ENCODE measurements around the gene ANKRD28. TPM values are rescaled to one million over a fixed set of nuclear protein-coding genes. Genes with fewer than 3 reads are reported as not detected.

Gene ANKRD28
- total and polyA plus RNA-seq, 2 of the 13 experiments (the other 11 are each of a cell fraction or from before 2014, with no cell fraction given) = 21.0 to 28.9 TPM

DNA sequence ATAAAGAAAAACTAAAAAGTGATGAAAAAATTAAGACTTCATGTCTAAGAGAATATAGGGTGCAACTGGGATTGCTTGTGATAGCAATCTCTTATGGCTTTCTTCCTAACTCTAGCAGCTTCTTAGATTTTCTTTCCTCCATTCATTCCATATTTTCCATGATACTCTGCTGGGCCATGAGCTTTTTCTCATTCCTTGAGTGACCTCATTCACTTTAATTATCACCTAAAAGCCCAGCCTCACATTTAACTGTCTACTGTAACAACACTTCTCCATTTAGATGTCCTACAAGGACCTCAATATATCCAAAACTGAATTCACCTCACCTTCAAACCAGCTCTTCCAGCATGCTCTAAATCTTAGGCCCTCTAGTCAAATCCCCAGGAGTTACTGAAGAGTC is 49.5 kb upstream of the ANKRD28 start (continued):
- TF ChIP-seq, protein P1, sequence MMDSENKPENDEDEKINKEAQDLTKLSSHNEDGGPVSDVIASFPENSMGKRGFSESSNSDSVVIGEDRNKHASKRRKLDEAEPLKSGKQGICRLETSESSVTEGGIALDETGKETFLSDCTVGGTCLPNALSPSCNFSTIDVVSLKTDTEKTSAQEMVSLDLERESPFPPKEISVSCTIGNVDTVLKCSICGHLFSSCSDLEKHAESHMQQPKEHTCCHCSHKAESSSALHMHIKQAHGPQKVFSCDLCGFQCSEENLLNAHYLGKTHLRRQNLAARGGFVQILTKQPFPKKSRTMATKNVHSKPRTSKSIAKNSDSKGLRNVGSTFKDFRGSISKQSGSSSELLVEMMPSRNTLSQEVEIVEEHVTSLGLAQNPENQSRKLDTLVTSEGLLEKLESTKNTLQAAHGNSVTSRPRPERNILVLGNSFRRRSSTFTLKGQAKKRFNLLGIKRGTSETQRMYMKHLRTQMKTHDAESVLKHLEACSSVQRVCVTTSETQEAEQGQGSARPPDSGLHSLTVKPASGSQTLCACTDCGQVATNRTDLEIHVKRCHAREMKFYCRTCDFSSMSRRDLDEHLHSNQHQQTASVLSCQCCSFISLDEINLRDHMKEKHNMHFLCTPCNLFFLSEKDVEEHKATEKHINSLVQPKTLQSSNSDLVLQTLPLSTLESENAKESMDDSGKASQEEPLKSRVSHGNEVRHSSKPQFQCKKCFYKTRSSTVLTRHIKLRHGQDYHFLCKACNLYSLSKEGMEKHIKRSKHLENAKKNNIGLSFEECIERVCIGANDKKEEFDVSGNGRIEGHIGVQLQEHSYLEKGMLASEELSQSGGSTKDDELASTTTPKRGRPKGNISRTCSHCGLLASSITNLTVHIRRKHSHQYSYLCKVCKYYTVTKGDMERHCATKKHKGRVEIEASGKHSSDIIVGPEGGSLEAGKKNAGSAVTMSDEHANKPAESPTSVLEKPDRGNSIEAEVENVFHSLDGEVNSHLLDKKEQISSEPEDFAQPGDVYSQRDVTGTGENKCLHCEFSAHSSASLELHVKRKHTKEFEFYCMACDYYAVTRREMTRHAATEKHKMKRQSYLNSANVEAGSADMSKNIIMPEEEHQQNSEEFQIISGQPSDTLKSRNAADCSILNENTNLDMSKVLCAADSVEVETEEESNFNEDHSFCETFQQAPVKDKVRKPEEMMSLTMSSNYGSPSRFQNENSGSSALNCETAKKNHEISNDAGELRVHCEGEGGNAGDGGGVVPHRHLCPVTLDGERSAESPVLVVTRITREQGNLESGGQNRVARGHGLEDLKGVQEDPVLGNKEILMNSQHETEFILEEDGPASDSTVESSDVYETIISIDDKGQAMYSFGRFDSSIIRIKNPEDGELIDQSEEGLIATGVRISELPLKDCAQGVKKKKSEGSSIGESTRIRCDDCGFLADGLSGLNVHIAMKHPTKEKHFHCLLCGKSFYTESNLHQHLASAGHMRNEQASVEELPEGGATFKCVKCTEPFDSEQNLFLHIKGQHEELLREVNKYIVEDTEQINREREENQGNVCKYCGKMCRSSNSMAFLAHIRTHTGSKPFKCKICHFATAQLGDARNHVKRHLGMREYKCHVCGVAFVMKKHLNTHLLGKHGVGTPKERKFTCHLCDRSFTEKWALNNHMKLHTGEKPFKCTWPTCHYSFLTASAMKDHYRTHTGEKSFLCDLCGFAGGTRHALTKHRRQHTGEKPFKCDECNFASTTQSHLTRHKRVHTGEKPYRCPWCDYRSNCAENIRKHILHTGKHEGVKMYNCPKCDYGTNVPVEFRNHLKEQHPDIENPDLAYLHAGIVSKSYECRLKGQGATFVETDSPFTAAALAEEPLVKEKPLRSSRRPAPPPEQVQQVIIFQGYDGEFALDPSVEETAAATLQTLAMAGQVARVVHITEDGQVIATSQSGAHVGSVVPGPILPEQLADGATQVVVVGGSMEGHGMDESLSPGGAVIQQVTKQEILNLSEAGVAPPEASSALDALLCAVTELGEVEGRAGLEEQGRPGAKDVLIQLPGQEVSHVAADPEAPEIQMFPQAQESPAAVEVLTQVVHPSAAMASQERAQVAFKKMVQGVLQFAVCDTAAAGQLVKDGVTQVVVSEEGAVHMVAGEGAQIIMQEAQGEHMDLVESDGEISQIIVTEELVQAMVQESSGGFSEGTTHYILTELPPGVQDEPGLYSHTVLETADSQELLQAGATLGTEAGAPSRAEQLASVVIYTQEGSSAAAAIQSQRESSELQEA (CRISPR knock-in tag; IDR thresholded peaks at IDR 0.05; ENCODE audit: not compliant biosample characterization) = no peak
- TF ChIP-seq, protein P2, sequence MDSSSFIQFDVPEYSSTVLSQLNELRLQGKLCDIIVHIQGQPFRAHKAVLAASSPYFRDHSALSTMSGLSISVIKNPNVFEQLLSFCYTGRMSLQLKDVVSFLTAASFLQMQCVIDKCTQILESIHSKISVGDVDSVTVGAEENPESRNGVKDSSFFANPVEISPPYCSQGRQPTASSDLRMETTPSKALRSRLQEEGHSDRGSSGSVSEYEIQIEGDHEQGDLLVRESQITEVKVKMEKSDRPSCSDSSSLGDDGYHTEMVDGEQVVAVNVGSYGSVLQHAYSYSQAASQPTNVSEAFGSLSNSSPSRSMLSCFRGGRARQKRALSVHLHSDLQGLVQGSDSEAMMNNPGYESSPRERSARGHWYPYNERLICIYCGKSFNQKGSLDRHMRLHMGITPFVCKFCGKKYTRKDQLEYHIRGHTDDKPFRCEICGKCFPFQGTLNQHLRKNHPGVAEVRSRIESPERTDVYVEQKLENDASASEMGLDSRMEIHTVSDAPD (CRISPR knock-in tag; IDR thresholded peaks at IDR 0.05) = no peak
- TF ChIP-seq ZNF354B (CRISPR knock-in tag; IDR thresholded peaks at IDR 0.05) (no peak), ZBTB38 (CRISPR knock-in tag; IDR thresholded peaks at IDR 0.05) (no peak), TSC22D2 (CRISPR knock-in tag; IDR thresholded peaks at IDR 0.05; ENCODE audit: borderline replicate concordance) (no peak), BORCS8-MEF2B (CRISPR knock-in tag; IDR thresholded peaks at IDR 0.05) (no peak), HDAC1 (CRISPR knock-in tag; IDR thresholded peaks at IDR 0.05) (no peak), HDAC6 (IDR thresholded peaks at IDR 0.05; ENCODE audit: low read depth, low read length) (no peak), ZNF577 (CRISPR knock-in tag; IDR thresholded peaks at IDR 0.05; ENCODE audit: borderline replicate concordance, low read depth) (no peak), PRPF4 (IDR thresholded peaks at IDR 0.05; ENCODE audit: low read depth, low read length, poor library complexity, severe bottlenecking) (no peak), ZFP41 (CRISPR knock-in tag; IDR thresholded peaks at IDR 0.05; ENCODE audit: borderline replicate concordance) (no peak), PCBP1 (IDR thresholded peaks at IDR 0.05; ENCODE audit: borderline replicate concordance, low read depth, low read length) (no peak)
- TF ChIP-seq, protein P3, sequence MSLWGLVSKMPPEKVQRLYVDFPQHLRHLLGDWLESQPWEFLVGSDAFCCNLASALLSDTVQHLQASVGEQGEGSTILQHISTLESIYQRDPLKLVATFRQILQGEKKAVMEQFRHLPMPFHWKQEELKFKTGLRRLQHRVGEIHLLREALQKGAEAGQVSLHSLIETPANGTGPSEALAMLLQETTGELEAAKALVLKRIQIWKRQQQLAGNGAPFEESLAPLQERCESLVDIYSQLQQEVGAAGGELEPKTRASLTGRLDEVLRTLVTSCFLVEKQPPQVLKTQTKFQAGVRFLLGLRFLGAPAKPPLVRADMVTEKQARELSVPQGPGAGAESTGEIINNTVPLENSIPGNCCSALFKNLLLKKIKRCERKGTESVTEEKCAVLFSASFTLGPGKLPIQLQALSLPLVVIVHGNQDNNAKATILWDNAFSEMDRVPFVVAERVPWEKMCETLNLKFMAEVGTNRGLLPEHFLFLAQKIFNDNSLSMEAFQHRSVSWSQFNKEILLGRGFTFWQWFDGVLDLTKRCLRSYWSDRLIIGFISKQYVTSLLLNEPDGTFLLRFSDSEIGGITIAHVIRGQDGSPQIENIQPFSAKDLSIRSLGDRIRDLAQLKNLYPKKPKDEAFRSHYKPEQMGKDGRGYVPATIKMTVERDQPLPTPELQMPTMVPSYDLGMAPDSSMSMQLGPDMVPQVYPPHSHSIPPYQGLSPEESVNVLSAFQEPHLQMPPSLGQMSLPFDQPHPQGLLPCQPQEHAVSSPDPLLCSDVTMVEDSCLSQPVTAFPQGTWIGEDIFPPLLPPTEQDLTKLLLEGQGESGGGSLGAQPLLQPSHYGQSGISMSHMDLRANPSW (CRISPR knock-in tag; IDR thresholded peaks at IDR 0.05; ENCODE audit: borderline replicate concordance) = no peak

Data from HepG2 (cell line).